HFFc6 (cell line): ENCODE data around the gene GUCY1A2. TPM values are rescaled to one million over a fixed set of nuclear protein-coding genes. Genes with fewer than 3 reads are reported as not detected.
A peak's percentile ranks its signal among the peaks of the same experiment; 100 is the strongest.

Experiments used
- DNase-seq: peaks from one replicate; pipeline ENCODE4 v3.0.0-alpha.2; 2018
- H3K27ac Mint-ChIP-seq: 2 replicates; pipeline ENCODE4 v1.8.0; 2020; ENCODE audit warnings: mild to moderate bottlenecking, mixed read lengths
- H3K27me3 Mint-ChIP-seq: 2 replicates; pipeline ENCODE4 v1.8.0; 2021; ENCODE audit warnings: mild to moderate bottlenecking, moderate library complexity, mixed read lengths; ENCODE audit not compliant: insufficient read depth
- H3K36me3 Mint-ChIP-seq: 2 replicates; pipeline ENCODE4 v1.8.0; 2021; ENCODE audit warnings: low read depth, mixed read lengths
- H3K4me1 Mint-ChIP-seq: 2 replicates; pipeline ENCODE4 v1.8.0; 2020; ENCODE audit warnings: low read depth, mixed read lengths
- H3K4me3 Mint-ChIP-seq: 2 replicates; pipeline ENCODE4 v1.8.0; 2020; ENCODE audit warnings: mild to moderate bottlenecking, moderate library complexity, mixed read lengths
- H3K9me3 Mint-ChIP-seq: 2 replicates; pipeline ENCODE4 v1.8.0; 2020; ENCODE audit warnings: mild to moderate bottlenecking, mixed read lengths
- CTCF ChIP-seq: fragments of 200-600 bp; sonication (generic); IDR thresholded peaks from 2 replicates; pipeline ENCODE4 v1.5.0; 2021; ENCODE audit warnings: antibody characterized with exemption, mild to moderate bottlenecking
- total RNA-seq, 6 experiments: library from RNA; stranded (reverse); fragmentation: NEBNext Ultra II Directional; extraction: Animal tissue kit (Norgen Biotek cat#: 25700); gene quantifications; 2 replicates in 1 of 6; 3 replicates in 5 of 6; pipeline ENCODE4 v1.2.3, GENCODE V29; 2021

The GUCY1A2 gene
- total RNA-seq, 6 experiments from 2014 or later, result 0.05 to 0.21 (median 0.10) TPM; not detected in 1

DNA sequence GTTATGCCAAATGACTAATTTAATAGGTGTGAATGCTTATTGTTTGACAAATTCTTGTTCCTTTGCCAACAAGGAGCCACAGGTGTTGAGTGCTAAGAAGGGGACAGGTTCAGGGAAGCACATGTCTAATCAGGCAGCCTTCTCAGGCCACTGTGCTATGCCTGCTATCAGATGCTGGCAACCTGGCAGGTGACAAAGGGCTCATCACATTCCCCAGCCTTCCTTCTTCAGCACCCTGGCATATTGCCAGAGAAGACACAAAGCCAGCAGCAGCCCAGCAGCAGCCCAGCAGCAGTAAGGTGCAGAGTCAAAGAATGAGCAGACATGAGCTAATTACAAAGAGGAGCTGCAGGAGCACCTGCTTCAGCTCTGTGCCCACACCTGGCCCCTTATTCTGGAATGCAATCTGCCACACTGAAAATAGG is 68.2 kb downstream of the GUCY1A2 start:
- H3K9me3 Mint-ChIP-seq, result no peaks in the 10 kb centered on the region; the same call in 1 of the 2 replicates
- TF ChIP-seq CTCF, result no peak
- DNase-seq, result no peak
- no peak overlapping the region for H3K27ac Mint-ChIP-seq
- H3K36me3 Mint-ChIP-seq, result no peaks in the 10 kb centered on the region
- H3K4me1 Mint-ChIP-seq, result no peaks in the 10 kb centered on the region
- H3K4me3 Mint-ChIP-seq, result no peak overlapping the region
- no peaks in the 10 kb centered on the region; the same call in 1 of the 2 replicates for H3K27me3 Mint-ChIP-seq

- Mint-ChIP-seq H3K36me3 (no peaks in the 10 kb centered on the region), H3K4me1 (no peaks in the 10 kb centered on the region), H3K27me3 (peaks cover 2% of the 10 kb centered on the region; the same call in 1 of the 2 replicates), H3K4me3 (no peak overlapping the region), H3K27ac (no peak overlapping the region), H3K9me3 (no peaks in the 10 kb centered on the region; the same call in 1 of the 2 replicates)
- TF ChIP-seq CTCF, result no peak
- no peak for DNase-seq
Observed at GRCh38 chr11:106943089-106943488, 75.2 kb downstream of the GUCY1A2 start.

- no peak overlapping the region for H3K27ac Mint-ChIP-seq
- DNase-seq, result no peak
- no peaks in the 10 kb centered on the region for H3K4me1 Mint-ChIP-seq
- TF ChIP-seq CTCF, result no peak
- no peaks in the 10 kb centered on the region; the same call in 1 of the 2 replicates for H3K9me3 Mint-ChIP-seq
- H3K4me3 Mint-ChIP-seq, result no peak overlapping the region
- no peaks in the 10 kb centered on the region for H3K36me3 Mint-ChIP-seq
- H3K27me3 Mint-ChIP-seq, result peaks cover under 1% of the 10 kb centered on the region; the same call in 1 of the 2 replicates
Observed at GRCh38 chr11:106939157-106939556, 79.1 kb downstream of the GUCY1A2 start.

DNA sequence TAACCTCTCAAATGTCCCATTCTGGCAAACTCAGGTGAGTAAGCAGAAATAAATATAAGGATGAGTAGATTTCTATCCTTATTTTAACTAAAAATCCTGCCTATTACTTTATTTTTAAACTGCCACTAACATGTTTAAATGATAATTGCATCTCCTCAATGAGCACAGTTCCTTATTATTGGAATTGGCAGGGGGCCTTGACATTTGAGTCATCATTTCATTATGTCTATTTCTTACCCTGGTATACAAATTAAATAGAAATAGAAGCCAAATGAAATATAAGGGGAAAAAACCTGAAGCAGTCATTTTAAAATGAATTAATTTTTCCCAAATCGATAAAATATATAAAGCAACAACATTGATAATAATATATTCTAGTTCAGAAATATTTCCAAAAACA is 81.2 kb downstream of the GUCY1A2 start:
- Mint-ChIP-seq H3K4me1 (no peaks in the 10 kb centered on the region), H3K4me3 (no peak overlapping the region), H3K27ac (no peak overlapping the region), H3K27me3 (no peaks in the 10 kb centered on the region; the same call in 1 of the 2 replicates), H3K36me3 (no peaks in the 10 kb centered on the region), H3K9me3 (no peaks in the 10 kb centered on the region; the same call in 1 of the 2 replicates)
- no peak for DNase-seq
- TF ChIP-seq CTCF, result no peak

DNA sequence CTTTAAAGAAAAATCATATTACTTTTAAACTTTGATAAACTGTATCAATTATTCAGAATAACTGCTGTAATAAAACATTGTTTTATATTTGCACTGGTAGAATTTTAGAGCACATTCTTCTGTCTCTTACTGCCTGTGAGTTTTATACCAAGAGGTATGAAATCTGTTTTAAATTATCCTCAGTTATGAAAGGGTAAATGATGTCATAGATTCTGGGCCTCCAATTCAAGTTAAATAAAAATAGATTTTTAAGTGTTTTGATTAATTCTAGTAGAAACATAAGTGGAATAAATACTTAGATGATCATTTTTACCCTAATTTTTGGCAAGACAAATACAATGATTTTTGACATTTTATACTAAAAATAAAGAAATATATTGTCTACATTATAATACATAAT is 93.0 kb downstream of the GUCY1A2 start:
- H3K36me3 Mint-ChIP-seq, result no peaks in the 10 kb centered on the region
- peak; percentile 17 for DNase-seq

More for the DNA sequence above, 93.0 kb downstream of the GUCY1A2 start:
- Mint-ChIP-seq H3K4me1 (peaks cover 12% of the 10 kb centered on the region; the same call in 1 of the 2 replicates), H3K27me3 (no peaks in the 10 kb centered on the region), H3K27ac (no peak overlapping the region), H3K4me3 (no peak overlapping the region), H3K9me3 (peaks cover 5% of the 10 kb centered on the region; the same call in 1 of the 2 replicates)
- no peak for TF ChIP-seq CTCF
